GM12891 (cell line): ENCODE measurements around the gene GOLGA8T.
"Not testable (repeated sequence)": the region's sequence is repeated elsewhere in the genome, so short reads cannot be mapped to it uniquely, and the experiment has no call there.

Source experiments
- PAX5 ChIP-seq: IDR thresholded peaks from 2 replicates; pipeline ENCODE4 v1.6.1; 2011; ENCODE audit warnings: low read length, moderate library complexity, mild to moderate bottlenecking; ENCODE audit not compliant: insufficient read depth, severe bottlenecking
- POLR2A ChIP-seq: IDR thresholded peaks from 2 replicates; pipeline ENCODE4 v1.6.1; 2011; ENCODE audit warnings: low read depth, low read length, control low read depth
- POLR2AphosphoS5 ChIP-seq: IDR thresholded peaks from 2 replicates; pipeline ENCODE4 v1.6.1; 2011; ENCODE audit warnings: low read depth, low read length, control low read depth
- POU2F2 ChIP-seq: IDR thresholded peaks from 2 replicates; pipeline ENCODE4 v1.6.1; 2011; ENCODE audit warnings: low read depth, mild to moderate bottlenecking, control low read depth, low read length, moderate library complexity
- SPI1 ChIP-seq: IDR thresholded peaks from 2 replicates; pipeline ENCODE4 v1.6.1; 2011; ENCODE audit warnings: low read depth, low read length, control low read depth
- TAF1 ChIP-seq: IDR thresholded peaks from 2 replicates; pipeline ENCODE4 v1.6.1; 2011; ENCODE audit warnings: low read depth, low read length, control low read depth

GRCh38 chr15:30192119-30192745 is 57.4 kb downstream of the GOLGA8T start:
- not testable (repeated sequence) for TF ChIP-seq POLR2A, PAX5, POLR2AphosphoS5, POU2F2, TAF1, SPI1
